Fibroblast of skin of back (primary cell): ENCODE results near the gene CREBBP.
A peak's percentile ranks its signal among the peaks of the same experiment; 100 is the strongest.

Experiments
- DNase-seq: peaks from one replicate; pipeline ENCODE4 v3.0.0-alpha.2; 2013

CREBBP gene

DNA sequence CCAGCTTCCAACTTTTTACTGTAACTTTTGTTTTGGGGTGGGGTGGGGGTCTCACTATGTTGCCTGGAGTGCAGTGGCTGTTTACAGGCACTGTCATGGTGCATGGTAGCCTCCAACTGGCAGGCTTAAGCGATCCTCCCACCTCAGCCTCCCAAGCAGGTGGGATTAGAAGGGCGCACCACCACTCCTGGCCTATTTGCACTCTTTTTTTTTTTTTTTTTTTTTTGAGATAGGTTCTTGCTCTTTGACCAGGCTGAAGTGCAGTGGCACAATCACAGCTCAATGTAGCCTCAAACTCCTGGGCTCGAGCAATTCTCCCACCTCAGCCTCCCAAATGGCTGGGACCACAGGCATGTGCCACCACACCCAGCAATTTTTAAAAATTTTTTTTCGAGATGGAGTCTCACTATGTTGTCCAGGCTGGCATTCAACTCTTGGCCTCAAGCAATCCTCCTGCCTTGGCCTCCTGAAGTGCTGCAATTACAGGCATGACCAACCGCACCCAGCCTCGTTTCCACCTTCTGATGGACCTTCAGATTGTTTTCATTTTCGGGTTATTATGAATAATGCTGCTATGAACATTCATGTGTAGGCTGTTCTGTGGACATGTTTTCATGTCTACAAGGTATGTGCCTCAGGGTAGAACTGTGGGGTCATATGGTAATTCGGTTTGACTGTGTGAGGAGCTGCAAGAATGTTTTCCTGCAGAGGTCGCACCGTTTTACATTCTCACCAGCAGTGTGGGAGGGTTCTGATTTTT, 174.1 kb downstream of the CREBBP start:
- DNase-seq = no peak

DNA sequence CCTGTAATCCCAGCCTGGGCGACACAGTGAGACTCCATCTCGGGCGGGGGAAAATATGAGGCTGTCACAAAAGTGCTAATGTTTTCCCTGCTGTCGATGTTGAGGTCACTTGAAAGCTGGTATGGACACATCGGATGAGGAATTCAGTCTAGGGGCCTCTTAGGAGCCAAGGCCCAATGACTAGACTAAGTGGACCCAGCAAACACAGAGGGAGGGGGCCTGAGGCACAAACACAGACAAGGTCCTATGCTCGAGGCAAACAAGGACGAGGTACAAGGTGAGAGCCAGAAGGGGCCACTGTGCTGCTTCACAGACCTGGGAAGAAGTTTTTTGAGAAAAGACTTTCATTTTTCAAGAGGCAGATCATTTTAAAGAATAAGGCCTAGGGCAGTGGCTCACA, 178.4 kb downstream of the CREBBP start:
- DNase-seq = no peak

DNA sequence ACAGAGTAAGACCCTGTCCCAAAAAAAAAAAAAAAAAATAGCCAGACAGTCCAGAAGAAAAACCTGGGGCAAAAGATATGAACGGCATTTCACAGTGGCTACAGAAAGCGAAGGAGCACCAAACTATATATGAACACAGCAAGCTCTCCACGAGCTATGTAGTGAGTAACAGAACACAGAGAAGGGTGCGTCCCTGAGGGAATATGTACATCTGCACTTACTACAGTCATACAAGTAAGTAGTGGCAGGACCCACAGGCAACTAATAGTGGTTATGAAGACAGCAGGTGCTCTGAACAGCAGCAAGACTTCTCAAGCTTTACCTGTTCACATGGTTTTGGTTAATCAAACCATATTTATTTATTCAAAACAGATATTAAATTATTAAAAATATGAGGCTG, 179.0 kb downstream of the CREBBP start:
- no peak for DNase-seq

DNA sequence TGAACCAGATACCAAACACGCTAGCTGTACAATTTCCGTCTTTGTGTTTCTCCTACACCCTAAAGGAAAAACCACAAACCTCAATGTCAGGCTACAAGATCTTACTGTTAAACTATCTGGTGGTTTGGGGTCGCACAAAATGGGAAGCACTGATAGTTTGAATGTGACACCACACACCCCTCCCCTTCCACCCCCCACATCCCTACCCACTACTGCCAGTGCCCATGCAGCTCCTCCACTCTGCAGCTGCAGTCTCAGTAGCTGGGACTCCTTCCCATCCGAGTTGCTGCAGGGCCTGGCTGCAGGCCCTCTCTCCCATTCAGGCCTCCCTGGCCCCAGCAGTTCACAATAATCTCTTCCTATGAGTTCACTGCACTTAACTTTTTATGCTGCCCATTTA, 181.6 kb downstream of the CREBBP start:
- no peak for DNase-seq

DNA sequence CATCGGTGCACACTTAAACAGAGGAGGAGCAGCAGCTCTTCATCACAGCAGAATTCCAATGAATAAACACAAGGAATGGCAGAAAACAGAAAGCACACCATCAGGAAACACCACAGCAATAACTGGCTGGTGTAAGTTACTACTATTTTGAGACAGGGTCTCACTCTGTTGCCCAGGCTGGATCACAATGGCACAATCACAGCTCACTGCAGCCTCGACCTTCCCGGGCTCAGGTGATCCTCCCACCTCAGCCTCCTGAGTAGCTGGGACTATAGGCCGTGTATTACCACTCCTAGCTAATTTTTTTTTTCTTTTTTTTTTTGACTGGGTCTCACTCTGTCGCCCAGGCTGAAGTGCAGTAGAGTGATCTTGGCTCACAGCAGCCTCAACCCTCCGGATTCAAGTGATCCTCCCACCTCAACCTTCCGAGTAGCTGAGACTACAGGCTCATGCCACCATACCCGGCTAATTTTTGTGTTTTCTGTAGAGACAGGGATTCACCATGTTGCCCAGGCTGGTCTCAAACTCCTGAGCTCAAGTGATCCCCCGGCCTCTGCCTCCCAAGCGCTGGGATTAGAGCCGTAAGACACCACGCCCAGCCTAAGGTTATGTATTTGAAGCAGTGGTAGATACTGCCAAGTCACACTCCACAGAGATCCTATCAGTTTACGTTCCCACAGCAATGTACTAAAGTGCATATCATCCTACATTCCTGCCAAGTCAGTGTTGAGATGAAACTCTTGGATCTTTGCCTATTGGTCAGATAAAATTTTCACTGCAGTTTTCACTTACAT, 183.9 kb downstream of the CREBBP start:
- DNase-seq = peak; percentile 68

DNA sequence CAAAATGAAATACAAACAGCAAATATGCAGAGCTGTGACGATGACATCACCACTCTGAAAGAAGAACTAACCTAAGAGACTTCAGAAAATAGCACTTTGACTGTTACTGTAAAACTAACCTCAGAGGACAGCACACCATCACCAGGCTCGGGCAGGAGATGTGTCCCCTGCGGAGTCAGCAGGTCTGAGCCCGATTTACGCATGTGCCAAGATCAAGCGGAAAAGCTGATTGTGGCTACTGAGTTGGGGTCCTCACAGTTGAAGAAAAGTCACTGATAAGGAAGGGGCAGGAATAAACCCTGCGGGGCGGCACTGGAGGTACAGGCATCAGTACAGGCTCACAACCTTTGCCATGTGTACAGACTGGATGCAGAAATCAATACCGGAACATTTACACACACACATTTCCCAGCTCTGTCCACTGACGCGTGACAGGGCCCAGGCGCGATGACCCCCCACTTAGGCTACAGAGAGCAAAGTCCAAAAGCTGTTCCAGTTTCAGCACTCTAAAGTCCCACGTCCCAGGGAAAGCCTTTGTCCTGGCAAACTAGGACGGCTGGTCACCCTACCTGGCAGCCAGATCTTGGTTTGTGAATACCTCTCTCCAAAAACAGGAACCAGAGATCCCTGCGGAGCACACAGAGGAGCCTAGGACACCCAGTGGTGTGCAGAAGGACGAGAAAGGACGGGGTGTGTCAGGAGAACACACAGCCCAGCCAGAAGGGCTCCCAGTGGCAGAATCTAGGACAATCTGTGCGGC, 184.7 kb downstream of the CREBBP start:
- DNase-seq = no peak

DNA sequence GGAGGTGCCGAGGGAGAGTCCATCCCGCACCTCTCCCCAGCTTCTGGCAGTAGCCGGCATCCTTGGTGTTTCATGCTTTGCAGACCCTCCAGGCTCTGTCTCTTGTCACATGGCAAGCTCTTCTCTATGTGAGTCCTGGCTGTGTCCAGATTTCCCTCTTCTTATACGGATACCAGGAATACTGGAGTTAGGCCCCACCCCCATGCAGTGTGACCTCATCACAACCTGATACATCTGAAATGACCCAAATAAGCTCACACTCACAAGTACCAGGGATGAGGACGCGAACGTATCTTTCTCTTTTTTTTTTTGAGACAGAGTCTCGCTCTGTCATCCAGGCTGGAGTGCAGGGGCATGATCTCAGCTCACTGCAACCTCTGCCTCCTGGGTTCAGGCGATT, 186.5 kb downstream of the CREBBP start:
- no peak for DNase-seq

DNA sequence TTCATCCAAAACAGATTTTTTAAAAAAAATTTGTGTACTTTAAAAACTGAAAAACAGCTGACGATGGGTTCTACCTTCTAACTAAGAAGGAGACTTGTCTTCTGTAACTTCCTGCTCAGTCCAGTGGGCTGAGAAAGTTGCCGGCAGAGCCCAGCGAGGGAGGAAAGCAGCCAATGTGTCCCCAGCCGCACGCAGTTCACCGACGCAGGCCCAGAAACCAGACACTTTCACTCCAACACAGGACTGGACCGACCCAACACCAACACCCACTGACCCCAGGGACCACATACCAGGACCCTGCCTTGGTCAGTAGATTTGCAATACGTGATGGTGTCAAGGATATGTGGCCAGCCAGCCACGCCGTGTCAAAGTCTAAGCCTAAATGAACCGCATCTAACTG, 188.8 kb downstream of the CREBBP start:
- DNase-seq = no peak

DNA sequence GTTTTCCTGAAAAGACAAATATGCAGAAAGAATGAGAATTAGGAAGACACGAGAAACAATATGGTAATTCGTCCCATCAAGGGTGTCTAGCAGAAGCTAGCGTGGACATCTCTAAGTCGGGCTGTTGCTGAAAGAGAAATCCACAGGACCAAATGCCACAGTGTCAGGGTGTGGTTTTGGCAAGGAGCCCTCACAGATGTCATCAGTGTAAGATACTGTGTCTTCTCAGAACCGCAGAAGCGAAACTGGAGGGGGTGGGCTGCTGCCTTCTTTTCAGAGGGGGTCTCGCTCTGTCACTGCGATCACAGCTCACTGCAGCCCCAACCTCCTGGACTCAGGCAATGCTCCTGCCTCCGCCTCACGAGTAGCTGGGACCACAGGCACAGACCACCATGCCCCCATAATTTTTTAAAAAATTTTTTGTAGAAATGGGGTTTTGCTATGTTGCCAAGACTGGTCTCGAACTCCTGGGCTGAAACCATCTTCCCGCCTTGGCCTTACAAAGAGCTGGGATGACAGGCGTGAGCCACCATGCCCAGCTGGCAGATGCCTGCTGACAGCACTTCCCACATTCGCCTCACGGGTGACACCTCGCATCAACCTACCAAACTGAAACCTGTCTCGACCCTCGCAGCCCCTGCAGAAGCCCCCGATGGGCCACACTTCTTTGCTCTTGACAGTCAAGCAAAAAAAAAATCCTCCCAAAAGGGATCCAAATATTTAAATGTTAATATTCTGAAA, 189.4 kb downstream of the CREBBP start:
- DNase-seq = peak; percentile 60

DNA sequence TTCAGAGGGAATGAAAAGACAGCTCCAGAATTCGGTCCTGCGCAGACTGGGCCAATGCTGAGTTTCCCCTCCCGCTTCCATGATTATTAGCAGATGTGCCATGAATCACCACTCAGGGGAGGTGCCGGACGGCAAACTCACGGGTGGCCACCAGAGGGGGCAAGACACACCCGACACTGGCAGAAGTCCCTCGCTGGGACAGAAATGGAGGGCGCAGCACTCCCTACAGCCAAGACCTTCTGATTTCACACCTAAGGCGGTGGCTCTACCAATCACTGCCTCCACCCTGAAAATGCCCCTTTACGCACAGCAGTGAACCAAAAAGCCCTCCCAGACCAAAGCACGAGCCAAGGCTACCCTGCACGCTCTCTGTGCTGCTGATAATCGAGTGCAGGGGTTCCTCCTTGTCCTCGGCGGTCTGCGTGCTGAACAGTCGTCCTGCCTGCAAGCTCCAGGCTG, 190.0 kb downstream of the CREBBP start:
- DNase-seq = peak; percentile 94

DNA sequence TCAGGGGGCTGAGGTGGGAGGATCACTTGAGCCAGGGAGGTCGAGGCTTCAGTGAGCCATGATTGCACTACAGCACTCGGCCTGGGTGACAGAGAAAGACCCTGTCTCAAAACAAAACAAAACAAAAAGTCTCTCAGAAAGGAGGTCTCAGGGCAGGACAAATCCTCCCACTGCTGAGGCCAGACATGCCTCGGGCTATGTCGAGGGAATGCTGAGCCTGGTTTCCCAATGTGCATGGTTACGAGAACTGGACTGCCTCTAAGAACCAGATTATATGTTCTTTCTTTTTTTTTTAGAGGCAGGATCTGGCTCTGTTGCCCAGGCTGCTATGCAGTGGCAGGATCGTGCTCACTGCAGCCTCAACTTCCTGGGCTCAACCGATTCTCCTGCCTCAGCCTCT, 190.8 kb downstream of the CREBBP start:
- DNase-seq = no peak

DNA sequence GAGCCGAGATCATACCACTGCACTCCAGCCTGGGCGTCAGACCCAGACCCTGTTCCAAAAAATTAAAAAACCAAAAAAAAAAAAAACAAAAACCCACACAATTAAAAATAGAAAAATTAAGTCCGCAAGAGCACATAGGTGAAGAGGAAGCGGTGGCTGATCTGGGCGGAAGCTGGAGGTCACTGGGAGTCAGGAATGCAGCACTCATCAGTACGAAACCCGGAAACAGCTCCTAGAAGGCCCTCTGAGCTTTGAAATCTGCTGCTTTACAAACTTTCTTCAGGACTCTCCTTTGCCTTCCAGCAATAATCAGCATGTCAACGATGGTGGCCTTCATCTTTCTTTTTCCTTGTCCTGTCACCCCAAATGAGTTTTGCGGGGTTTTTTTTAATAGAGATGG, 192.7 kb downstream of the CREBBP start:
- DNase-seq = no peak

DNA sequence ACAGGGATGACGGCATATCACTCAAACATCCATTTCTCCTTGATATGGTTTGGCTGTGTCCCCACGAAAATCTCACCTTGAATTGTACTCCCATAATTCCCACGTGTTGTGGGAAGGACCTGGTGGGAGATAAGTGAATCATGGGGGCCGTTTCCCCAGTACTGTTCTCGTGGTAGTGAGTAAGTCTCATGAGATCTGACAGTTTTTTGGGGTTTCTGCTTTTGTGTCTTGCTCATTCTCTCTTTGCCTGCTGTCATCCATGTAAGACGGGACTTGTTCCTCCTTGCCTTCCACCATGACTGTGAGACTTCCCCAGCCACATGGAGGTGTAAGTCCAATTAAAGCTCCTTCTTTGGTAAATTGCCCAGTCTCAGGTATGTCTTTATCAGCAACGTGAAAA, 193.5 kb downstream of the CREBBP start:
- no peak for DNase-seq

DNA sequence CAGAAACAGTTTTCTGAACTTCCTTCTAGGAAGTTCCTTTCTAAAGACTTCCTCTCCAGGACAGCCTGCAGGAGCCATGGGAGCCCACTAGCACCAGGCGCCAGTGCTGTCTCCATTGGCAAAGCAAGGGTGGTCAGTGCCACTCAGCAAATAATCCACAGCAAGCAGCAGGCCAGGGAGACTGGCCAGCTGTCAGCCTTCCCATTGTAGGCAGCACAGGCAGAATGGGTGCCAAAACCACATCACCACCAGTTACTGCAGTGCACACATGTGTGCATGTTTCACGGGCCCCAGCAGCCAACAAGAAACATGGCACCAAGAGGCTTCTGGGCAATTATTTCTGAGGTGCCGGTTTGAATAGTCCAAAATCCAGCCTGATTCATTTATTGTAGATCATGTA, 199.3 kb downstream of the CREBBP start:
- no peak for DNase-seq

DNA sequence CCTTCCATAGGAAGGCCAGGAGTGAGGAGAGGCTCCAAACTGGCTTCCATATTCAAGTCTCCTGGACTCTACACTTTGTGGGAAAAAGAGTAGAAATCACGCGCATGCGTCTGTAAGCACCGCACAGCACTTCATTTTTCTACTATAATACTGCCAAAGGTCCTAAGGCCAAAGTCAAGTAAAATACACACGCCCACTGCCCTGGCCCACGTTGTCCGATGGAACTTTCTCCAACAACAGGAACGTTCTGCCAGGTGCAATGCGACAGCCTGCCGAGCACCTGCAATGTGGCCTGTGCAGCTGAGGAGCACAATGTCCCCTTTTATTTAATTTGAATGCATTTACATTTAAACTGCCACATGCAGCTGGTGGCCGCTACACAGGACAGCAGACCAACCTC, 202.5 kb downstream of the CREBBP start:
- DNase-seq = no peak

DNA sequence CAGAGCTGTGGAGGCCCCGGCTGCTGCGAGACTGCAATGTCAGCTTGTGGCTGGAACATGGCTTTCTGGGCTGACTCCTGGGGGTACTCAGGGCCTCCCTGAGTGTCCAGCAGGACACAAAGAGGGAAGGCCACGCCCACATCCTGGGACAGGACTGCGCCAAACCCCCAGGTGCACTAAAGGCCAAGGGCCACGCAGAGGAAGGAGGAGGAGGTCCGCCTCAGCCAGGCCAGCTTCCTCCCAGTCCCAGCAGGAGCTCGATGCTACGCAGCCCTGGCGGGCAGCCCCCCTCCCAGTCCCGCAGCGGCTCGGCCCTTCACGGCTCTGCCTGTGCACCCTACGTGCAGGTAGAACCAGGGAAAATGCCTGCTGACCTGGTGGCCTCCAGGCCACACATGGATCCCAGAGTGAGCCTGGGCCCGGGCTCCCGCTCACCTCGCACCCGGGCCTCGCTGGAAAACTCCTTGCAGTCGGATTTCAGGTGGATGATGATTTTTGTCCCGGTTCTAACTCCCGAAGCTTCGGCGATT, 204.8 kb downstream of the CREBBP start:
- DNase-seq = no peak
